Panc1 (cell line): ENCODE results near the gene TSSC4.

Experiments used
- CTCF ChIP-seq: fragments of 450-650 bp; IDR thresholded peaks from 2 replicates; pipeline ENCODE4 v1.5.1; 2017; ENCODE audit warnings: mild to moderate bottlenecking
- POLR2AphosphoS5 ChIP-seq: IDR thresholded peaks from 2 replicates; pipeline ENCODE4 v1.6.1; 2012; ENCODE audit warnings: mild to moderate bottlenecking, low read depth, low read length, moderate library complexity
- TCF7L2 ChIP-seq: IDR thresholded peaks from 2 replicates; pipeline ENCODE4 v1.6.1; 2011; ENCODE audit warnings: mild to moderate bottlenecking, low read depth, low read length, inconsistent platforms

GRCh38 chr11:2449548-2450320 lies 49.2 kb downstream of the TSSC4 start:
- TF ChIP-seq CTCF: no peak
- TF ChIP-seq TCF7L2: no peak
- no peak for TF ChIP-seq POLR2AphosphoS5
